ENCODE data around the gene MEF2A. TPM values are rescaled to one million over a fixed set of nuclear protein-coding genes. Genes with fewer than 3 reads are reported as not detected.

MEF2A gene
- total RNA-seq, 3 donors from 2014 or later: 41.6 to 77.6 (median 63.4) TPM

DNA sequence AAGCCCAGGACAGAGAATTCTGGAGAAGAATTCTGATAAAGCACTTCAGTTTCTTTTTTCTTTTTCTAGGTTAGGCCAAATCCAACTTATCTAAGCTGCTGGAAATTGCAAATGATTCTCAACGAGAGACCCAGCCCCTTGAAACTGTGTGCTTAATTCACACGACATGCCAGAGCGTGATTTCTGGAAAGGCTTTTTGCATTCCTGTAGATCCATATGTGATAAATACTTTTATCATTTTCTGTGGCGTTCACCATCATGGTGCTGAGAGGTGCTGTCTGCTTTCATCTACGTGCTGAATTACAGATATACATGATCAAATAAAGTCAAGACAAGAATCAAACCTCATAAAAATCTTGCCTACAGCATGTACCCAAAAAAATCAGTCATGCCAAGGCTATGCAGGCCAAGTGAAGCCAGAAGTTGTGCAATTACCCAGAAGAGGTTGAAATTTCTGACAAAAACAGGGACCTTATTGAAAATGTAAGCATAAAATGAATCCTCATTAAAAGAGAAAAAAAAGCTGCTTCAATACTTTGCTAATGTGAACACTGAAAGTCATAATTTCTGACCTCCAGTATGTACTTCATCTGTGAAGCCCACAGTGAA is 10.8 kb upstream of the MEF2A start:
- H3K4me3 ChIP-seq: no peak overlapping the region
- peak overlapping the region in 1 of 2 donors; percentile 53 for H3K27ac ChIP-seq
- DNase-seq (ENCODE audit: low spot score in 2 of 2): no peak
- TF ChIP-seq POLR2AphosphoS5 (IDR thresholded peaks at IDR 0.05): no peak
- TF ChIP-seq POLR2A (IDR thresholded peaks at IDR 0.05): no peak
- TF ChIP-seq, protein P1, sequence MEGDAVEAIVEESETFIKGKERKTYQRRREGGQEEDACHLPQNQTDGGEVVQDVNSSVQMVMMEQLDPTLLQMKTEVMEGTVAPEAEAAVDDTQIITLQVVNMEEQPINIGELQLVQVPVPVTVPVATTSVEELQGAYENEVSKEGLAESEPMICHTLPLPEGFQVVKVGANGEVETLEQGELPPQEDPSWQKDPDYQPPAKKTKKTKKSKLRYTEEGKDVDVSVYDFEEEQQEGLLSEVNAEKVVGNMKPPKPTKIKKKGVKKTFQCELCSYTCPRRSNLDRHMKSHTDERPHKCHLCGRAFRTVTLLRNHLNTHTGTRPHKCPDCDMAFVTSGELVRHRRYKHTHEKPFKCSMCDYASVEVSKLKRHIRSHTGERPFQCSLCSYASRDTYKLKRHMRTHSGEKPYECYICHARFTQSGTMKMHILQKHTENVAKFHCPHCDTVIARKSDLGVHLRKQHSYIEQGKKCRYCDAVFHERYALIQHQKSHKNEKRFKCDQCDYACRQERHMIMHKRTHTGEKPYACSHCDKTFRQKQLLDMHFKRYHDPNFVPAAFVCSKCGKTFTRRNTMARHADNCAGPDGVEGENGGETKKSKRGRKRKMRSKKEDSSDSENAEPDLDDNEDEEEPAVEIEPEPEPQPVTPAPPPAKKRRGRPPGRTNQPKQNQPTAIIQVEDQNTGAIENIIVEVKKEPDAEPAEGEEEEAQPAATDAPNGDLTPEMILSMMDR (IDR thresholded peaks at IDR 0.05): no peak
- H3K36me3 ChIP-seq: no peaks in the 10 kb centered on the region
- intact Hi-C loops (cut with DNase I; ENCODE audit: low total_unique reads): no loop called here
- H3K9me3 ChIP-seq: no peaks in the 10 kb centered on the region
- no peaks in the 10 kb centered on the region for H3K4me1 ChIP-seq
- no peaks in the 10 kb centered on the region for H3K27me3 ChIP-seq

DNA sequence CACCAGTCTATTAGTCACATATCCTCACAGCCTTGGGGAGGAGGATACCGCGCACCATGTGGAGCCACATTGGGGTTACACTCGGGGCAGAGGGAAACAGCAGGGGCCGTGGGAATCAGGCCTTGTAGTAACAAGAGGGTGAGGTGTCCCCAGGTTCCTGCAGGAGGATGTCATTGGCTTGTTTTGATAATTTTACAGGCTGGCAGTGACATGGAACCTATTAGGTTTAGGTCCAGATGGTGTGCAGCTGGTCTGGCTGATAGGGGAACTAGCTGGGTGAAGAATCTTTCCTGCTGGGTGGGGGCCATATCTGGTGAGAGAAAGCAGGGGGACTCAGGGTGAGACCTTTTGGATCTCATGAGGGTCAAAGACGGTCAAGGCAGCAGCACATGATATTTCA is 9.8 kb upstream of the MEF2A start:
- TF ChIP-seq POLR2AphosphoS5 (IDR thresholded peaks at IDR 0.05): no peak
- TF ChIP-seq POLR2A (IDR thresholded peaks at IDR 0.05): no peak
- Histone ChIP-seq H3K9me3 (no peaks in the 10 kb centered on the region), H3K27me3 (no peaks in the 10 kb centered on the region), H3K36me3 (no peaks in the 10 kb centered on the region), H3K27ac (peak overlapping the region in 1 of 2 donors; percentile 53), H3K4me3 (no peak overlapping the region), H3K4me1 (no peaks in the 10 kb centered on the region)
- intact Hi-C loops (cut with DNase I; ENCODE audit: low total_unique reads): no loop called here
- DNase-seq (ENCODE audit: low spot score in 2 of 2): no peak

DNA sequence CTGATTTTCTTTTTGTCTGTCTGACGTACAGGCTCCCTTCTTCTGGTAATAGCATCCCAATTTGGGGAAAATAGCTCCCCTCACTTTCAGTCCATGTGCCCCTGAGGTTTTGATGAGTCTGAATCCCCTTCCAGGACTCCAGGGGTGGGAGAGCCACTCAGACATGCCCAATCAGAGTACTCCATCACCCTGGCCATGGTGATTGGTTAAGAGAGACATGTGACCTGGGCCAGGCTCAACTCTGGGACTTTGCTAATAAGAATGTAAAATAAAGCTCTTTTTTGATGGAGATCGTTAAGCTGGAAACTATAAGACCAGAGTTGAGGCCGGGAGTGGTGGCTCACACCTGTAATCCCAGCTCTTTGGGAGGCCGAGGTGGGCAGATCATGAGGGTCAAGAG is 9.2 kb upstream of the MEF2A start:
- no peak overlapping the region for H3K4me3 ChIP-seq
- H3K27me3 ChIP-seq: no peaks in the 10 kb centered on the region
- no peak overlapping the region for H3K27ac ChIP-seq
- H3K36me3 ChIP-seq: no peaks in the 10 kb centered on the region
- no peaks in the 10 kb centered on the region for H3K9me3 ChIP-seq
- TF ChIP-seq POLR2AphosphoS5 (IDR thresholded peaks at IDR 0.05) (no peak), POLR2A (IDR thresholded peaks at IDR 0.05) (no peak)
- TF ChIP-seq, protein P1 (IDR thresholded peaks at IDR 0.05): no peak
- intact Hi-C loops (cut with DNase I; ENCODE audit: low total_unique reads): no loop called here
- H3K4me1 ChIP-seq: no peaks in the 10 kb centered on the region
- DNase-seq (ENCODE audit: low spot score in 2 of 2): no peak

DNA sequence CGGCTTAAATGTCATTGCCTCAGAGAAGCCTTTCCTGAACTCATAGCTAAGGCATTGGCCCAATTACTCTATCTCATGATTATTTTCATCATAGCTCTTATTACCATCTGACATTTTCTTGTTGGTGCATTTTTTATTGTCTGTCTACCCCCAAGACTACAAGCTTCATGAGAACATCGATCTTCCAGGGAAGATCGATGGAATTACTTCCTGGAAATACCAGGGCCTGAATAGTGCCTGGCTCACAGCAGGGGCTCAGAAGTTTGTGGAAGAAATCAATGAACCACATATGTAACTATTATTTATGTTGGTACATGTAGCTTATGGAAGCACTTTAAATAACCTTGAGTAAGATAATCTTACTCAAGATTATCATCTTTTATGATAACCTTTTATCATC is 7.7 kb upstream of the MEF2A start:
- no peaks in the 10 kb centered on the region for H3K9me3 ChIP-seq
- intact Hi-C loops (cut with DNase I; ENCODE audit: low total_unique reads): no loop called here

DNA sequence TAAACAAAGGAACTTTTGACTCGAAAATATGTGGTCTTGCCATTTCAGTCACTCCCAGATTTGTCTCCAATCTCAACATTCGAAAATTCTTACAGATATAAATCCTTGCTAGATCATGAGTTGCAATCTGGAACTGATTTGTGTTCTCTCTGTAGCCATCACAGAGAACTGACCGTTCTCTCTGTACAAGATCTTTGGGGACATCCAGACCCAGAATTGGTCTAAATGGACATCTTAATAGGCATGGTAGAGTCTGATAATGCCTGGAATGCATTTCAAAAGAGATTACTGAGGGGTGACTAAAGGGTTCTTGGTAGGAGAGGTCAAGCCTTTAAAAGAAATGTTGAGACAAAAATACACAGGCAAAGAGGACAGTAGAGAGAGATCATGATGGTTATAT is 7.2 kb upstream of the MEF2A start:
- DNase-seq (ENCODE audit: low spot score in 2 of 2): no peak
- no peaks in the 10 kb centered on the region for H3K27me3 ChIP-seq
- no peaks in the 10 kb centered on the region for H3K4me1 ChIP-seq
- H3K27ac ChIP-seq: no peak overlapping the region
- no peak overlapping the region for H3K4me3 ChIP-seq
- TF ChIP-seq, protein P1 (IDR thresholded peaks at IDR 0.05): no peak
- TF ChIP-seq POLR2A (IDR thresholded peaks at IDR 0.05) (no peak), POLR2AphosphoS5 (IDR thresholded peaks at IDR 0.05) (no peak)
- H3K9me3 ChIP-seq: no peaks in the 10 kb centered on the region
- intact Hi-C loops (cut with DNase I; ENCODE audit: low total_unique reads): no loop called here
- no peaks in the 10 kb centered on the region for H3K36me3 ChIP-seq

More for the DNA sequence above, 7.7 kb upstream of the MEF2A start:
- no peak for DNase-seq (ENCODE audit: low spot score in 2 of 2)
- no peak overlapping the region for H3K27ac ChIP-seq
- TF ChIP-seq POLR2AphosphoS5 (IDR thresholded peaks at IDR 0.05): no peak
- H3K4me3 ChIP-seq: no peak overlapping the region
- no peaks in the 10 kb centered on the region for H3K27me3 ChIP-seq
- no peaks in the 10 kb centered on the region for H3K4me1 ChIP-seq
- no peaks in the 10 kb centered on the region for H3K36me3 ChIP-seq

DNA sequence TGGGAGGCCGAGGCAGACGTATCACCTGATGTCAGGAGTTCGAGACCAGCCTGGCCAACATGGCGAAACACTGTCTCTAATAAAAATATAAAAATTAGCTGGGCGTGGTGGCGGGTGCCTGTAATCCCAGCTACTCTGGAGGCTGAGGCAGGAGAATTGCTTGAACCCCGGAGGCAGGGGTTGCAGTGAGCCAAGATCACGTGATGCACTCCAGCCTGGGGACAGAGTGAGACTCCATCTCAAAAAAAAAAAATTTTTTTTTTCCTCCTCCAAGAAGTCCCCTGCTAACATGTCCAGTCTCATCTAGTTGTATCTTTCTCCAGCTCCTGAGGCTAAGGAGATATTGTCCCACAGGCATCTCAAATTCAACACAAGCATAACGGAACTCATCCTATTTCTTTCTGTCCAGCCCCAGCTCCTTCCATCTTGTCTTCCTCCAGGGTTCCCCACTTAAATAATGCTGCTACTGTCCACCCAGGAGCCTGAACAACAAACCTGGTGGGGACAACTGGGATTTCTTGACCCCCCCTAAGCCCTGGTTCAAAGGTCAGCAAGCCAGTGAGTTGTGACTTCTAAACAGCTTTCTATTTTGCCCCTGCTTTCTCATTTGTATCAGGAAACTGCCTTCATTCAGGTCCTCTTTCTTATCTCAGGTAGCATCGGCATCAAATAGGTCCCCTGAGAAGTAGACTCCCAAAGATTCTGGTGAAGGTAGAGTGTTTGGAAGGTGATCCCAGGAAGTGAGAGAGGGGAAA is 4.1 kb upstream of the MEF2A start:
- TF ChIP-seq POLR2AphosphoS5 (IDR thresholded peaks at IDR 0.05) (no peak), POLR2A (IDR thresholded peaks at IDR 0.05) (no peak)
- TF ChIP-seq, protein P1 (IDR thresholded peaks at IDR 0.05): no peak
- H3K27ac ChIP-seq: no peak overlapping the region
- peaks cover 0 to 8% of the 10 kb centered on the region in 2 donors for H3K4me1 ChIP-seq
- H3K27me3 ChIP-seq: no peaks in the 10 kb centered on the region
- no peaks in the 10 kb centered on the region for H3K36me3 ChIP-seq
- no peak for DNase-seq (ENCODE audit: low spot score in 2 of 2)
- H3K9me3 ChIP-seq: no peaks in the 10 kb centered on the region
- no peak overlapping the region for H3K4me3 ChIP-seq
- intact Hi-C loops (cut with DNase I; ENCODE audit: low total_unique reads): no loop called here

Measured in breast epithelium (tissue), 4 donors.